GDM1 (cell line): ENCODE measurements around the gene SAMD10.
"Not testable (repeated sequence)": the region's sequence is repeated elsewhere in the genome, so short reads cannot be mapped to it uniquely, and the experiment has no call there.

Source experiments
- DNase-seq: peaks from one replicate; lab custom pipeline; 2025; lab: John Stamatoyannopoulos, UW

The SAMD10 gene

DNA sequence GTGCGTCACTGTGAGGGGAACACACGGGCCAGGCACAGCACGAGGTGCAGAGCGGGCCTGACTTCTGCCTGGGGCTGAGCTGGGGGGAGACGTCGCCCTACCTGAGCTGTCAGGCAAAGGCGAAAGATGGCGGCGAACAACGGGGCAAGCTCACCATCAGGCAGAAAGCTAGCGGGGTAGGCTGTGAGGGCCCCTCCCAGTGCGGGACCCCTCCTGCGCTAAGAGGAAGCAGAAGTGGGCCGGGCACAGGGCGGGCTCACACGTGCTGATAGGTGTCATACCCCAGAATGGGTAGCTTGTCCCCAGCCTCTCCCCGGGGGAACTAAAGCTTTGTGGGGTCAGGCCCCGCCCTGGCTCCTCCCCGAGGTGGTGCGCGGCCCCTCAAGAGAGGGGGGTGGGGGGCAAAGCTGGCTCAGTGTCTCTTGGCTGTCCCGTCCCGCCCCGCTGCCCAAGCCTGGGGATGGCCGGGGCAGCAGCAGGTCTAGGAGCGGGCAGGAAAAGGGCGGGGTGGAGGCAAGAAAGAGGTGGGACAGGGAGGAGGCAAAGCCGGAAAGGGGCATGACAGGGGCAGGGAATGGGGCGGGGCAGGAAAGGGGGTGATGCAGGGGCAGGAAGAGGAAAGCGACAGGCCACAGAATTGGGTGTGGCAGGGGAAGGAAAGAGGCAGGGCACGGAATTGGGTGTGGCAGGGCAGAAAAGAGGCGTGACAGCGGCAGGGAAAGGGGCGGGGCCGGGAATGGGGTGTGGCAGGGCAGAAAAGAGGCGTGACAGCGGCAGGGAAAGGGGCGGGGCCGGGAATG, 38.0 kb downstream of the SAMD10 start:
- no peak for DNase-seq

DNA sequence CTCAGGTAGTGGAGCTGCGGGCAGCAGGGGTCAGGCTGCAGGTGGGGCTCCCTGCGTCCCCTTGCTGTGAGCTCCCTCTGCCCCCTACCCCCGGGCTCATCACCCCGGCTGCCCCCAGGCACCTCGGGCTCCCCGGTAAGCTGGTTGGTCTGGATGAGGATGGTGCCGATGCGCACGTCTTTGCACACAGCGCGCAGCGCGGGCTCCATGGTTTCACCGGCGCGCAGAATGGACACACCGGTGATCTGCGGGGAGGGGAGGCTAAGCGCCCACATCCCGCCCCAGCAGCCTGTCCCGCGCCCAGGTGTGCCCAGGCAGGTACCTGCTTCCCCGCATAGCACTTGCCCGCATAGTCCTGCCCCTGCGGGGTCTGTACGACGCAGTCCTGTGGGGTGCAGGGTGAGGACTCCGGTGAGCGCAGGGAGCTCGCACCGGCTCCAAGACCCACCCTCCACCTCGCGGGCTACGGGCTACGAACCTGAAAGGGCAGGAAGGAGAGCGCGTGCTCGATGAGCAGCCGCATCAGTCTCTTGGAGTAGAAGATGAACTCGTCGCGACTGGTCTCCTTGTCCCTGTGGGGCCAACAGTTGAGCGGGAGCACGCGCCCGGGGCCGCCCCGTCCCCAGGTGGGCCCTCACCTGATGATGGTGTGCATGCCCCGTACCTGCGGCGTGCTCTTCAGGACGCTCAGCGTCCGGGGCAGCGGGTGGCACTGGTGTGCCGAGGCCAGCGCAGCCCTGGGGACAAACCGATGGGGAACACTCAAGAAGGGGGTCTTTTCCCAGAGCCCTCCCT, 38.8 kb downstream of the SAMD10 start:
- DNase-seq: no peak

DNA sequence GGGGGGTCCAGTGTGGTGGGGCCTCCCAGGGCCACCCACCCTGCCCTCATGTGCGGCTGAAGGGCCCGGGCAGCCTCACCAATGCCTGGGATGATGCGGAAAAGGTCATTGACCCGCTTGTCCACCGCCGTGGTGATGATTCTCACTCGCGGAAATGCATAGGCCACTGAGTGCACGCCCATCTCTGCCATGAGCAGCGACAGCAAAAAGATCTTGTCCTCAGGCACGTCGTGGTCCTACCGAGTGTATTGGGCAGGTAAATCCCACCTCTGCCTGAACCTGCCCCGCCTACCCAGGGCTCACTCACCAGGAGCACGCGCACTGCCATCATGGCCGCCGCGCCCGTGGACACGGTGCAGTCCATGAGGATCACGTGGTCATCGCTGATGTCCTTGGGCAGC, 39.4 kb downstream of the SAMD10 start:
- DNase-seq: no peak

DNA sequence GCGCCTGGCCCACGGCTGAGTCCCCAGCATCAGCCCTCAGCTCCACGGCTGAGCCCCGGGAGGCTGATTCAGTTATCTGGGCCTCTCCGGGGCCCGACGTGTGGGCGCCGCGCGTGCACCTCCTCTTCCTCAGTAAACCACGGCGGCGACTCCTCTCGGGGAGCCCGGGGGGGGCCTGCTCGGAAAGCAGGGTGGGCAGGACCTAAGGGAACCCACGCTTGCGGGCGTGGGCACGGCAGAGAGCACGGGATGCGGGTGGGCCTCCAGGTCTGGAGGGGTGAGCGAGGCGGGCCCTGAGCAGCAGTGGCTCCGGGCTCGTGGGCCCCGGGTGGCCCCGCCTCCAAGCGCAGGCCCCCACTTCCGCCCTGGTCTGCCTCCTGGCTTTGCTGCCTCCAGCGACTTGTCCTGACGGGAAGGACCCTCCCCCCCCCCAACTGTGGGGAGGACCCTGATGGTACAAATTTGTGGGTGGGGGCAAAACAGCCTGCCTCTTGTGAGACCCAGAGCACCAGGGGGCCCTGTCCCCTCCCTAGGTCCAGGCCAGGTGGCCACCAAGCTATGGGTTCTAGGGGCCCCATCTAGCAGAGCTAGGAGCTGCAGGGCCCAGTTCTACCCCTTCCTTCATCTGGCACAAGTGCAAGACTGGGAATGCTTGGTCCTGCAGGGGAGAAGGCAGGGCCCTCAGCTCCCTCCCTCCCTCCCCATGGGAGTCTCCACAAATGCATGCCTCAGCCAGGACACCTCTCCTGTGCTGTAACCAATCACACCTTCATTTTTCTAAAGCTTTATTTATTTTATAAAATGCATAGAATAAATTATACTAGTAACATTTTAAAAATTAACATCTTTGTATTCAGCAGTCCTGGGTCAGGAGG, 40.1 kb downstream of the SAMD10 start:
- no peak for DNase-seq

DNA sequence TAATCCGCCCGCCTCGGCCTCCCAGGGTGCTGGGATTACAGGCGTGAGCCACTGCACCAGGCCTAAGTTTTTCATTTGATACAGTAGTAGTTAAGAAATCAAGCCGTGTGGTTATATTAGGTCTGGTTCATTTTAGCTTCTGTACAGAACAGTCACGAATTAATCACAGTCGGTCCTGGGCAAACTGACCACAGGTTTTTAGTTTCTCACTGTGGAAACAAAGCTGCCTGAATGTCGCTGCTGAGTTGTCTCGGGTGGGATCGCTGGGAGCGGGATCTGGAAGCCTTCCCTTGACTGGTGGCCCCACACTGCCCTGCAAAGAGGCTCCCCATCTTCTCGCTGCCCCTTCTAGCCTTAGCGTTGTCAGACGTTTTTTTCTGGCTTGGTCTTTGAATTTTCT, 41.8 kb downstream of the SAMD10 start:
- no peak for DNase-seq

DNA sequence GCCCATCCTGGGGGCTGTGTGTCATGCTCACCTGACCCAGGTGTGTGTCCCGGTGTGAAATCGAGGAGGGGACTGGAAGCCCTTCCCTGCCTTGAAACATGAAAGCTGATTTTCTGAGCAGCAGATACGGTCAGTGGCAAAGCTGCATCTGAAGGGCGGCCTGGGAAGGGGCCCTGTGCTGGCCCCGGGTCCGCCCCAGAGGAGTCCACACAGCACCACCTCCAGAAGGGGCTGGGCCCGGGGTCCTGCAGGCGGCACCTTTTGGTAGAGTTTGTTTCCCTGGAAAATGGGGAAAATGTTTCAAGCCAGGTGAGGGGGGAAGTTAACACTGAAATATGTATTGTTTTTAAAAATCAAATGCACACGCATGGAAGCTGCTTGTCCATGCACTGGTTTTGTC, 44.0 kb downstream of the SAMD10 start:
- DNase-seq: no peak

DNA sequence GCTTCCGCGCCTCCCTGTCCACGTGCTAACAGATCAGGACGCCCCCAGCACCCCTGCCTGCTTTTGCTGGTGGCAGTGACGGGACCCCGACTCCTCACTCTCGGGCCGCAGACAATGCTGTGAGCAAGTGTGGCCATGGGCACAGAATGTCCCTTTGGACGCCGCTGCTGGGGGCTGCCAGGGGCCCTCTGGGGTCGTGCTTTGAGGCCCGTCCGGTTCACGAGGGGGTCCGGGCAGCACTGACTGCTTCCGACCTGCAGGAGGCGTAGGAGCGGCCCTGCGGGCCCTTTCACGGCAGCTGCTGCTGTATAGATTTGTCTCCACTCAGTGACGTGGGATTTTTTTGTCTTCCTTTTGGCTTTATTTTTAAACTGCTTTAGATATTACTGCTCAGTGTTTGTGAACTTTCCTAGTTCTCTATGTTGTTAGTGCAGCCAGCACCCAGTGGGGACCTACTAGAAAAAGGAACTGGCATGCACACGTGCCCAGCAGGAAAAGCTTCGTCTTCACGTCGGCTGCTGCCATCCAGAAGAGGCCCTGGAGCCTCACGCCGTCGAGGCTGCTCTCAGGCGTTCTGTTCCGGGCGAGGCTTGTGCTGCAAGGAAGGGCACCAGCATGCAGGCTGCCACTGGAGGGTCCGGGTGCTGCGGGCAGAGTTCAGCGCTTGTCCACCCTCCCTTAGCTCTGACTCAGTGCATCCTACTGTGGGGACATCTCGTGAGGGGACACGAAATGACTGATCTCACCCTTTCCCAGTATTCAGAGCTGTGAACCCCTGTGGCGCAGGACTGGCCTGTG, 45.0 kb downstream of the SAMD10 start:
- DNase-seq: no peak

DNA sequence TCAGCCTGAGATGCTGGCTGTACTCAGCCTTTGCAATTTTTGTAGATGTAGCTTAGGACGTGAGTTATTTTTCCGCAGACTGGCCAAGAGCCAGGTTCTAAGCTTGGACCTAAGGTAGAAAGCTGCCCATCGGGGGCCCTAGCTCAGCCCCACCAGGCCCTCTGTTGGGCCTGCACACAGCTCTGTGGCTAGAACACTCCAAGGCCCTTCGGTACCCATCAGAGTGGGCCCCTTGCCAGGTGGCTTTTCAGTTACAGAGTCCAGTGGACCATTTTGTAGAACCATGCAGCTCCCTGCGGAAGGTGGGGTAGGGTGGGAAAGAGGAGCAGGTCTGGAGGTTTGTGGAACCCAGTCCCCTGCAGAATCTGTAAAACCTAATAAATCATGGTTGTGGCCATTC, 45.8 kb downstream of the SAMD10 start:
- DNase-seq: no peak

DNA sequence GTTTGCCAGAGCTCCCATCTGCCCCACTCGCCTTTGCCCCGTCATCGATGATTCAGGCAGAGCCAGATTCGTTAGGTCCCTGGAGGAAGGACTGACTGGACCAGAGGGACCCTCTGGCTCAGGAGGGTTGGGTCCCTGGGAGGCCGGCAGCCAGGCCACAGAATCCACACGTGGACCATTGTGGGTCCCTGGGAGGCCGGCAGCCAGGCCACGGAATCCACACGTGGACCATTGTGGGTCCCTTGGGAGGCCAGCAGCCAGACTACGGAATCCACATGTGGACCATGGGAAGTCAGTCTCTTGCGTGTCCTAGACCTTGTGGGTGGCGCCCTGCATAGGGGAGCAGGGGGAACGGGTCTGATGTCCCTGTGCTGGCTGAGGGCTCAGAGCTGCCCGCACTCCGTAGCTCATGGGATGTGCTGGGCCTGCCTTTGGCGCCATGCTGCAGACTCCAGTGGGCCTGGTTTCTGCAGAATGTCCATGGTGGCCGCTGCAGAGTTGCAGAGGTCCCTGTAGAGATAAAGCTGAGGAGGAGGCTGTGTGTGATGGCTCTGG, 46.8 kb downstream of the SAMD10 start:
- DNase-seq: no peak

DNA sequence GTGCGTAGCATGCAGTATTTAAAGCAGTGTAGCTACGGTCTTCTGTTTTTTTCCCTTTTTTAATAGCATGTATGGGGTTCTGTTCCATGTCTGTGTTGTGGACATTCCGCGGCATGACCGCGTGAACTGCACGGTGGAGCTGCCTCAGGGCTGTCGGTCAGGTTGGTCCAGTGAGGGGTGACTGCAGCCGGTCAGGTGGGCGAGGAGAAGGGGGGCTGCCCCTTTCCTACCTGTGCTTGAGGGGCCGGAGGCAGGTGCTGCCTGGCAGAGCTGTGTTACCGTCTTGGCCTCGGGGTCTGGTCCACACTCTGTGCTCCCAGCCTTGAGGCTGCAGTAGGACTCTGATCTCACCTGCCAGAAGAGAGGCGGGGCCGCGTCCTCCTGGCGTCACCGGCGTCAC, 47.7 kb downstream of the SAMD10 start:
- no peak for DNase-seq

DNA sequence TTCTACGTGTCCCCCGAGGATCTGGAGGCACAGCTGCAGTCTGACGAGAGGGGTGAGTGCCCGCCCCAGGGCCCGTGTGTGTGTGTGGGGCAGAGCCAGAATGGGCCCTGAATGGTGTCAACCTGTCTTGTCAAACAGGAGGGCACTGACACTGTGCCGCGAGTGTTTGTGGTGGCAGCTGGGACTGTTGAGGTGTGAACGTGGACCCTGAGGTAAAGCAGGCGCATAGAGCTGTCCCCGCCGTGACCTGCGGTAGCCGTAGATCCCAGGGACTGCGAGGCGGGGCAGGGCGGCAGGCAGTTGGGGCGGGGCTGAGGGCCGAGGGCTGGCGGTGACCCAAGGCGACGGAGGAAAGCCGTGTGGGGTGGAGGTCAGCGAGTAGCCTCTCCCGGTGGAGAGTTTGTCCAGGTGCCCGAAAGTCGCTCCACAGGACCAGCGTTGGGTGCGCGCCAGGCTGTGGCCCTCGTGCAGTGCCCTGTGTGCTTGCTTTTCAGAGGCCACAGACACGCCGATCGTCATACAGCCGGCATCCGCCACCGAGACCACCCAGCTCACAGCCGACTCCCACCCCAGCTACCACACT, 48.4 kb downstream of the SAMD10 start:
- no peak for DNase-seq

DNA sequence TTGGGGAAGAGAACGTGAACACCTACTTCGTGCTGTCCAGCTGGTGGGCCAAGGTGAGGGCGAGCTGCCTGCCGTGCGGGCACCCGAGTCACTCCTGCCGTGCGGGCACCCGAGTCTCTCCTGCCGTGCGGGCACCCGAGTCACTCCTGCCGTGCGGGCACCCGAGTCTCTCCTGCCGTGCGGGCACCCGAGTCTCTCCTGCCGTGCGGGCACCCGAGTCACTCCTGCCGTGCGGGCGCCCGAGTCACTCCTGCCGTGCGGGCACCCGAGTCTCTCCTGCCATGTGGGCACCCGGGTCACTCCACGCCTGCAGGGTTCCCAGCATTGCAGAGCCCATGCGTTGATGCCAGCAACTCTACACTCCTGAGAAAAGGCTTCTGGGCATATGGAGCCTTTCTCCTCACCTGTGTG, 50.0 kb downstream of the SAMD10 start:
- not testable (repeated sequence) for DNase-seq

DNA sequence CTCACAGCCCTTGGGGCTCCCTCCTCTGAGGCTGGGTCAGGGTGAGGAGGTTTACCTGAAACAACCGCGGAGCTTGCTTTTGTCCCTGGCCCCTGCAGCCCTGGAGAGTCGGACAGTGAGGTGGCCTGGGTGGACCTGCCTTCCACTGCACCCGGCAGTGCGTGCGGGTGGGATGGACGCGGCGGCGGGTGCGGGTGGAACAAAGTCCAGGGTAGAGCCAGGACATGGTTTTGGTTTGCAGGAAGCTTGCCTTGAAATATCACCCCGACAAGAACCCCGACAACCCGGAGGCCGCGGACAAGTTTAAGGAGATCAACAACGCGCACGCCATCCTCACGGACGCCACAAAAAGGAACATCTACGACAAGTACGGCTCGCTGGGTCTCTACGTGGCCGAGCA, 50.4 kb downstream of the SAMD10 start:
- no peak for DNase-seq

DNA sequence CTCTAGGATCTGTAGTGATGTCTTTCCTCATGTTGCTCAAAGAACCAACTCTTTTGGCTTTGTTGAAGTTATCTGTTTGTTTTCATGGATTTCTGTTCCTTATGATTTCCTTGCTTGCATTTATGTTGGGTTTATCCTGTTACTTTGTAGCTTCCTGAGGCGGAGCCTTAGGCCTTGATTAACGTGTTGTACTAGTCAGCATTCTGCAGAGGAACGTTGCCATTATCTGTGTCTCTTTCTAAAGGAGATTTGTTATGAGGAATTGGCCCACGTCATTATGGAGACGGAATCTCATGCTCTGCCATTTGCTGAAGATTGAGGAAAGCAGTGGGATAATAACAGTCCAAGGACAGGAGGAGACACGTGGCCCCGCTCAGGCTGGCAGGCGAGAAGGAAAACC, 53.1 kb downstream of the SAMD10 start:
- DNase-seq: no peak

DNA sequence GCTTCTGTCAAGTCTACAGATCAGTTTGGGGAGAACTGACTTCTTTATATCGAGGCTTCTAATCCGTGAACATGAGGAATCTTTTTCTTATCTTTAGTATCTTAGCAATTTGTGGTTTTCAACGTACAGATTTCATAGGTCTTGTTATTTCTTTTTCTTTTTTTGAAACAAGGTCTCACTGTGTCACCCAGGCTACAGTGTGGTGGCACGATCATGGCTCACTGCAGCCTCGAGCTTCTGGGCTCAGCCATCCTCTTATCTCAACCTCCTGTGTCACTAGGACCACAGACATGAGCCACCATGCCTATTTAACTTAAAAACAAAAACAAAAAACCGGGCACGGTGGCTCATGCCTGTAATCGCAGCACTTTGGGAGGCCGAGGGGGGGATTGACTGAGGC, 55.2 kb downstream of the SAMD10 start:
- DNase-seq: no peak
